ENCODE results near the gene TAF5L. TPM values are rescaled to one million over a fixed set of nuclear protein-coding genes. Genes with fewer than 3 reads are reported as not detected.

The TAF5L gene
- total and polyA plus RNA-seq, 2 of the 4 experiments (the other 2 are of a cell fraction) = 17.9 to 18.6 TPM

GRCh38 chr1:229623838-229624237 is 2.1 kb downstream of the TAF5L start:
- no peak overlapping the region for H3K4me2 ChIP-seq (ENCODE audit: low read depth, low read length)
- H3K4ac ChIP-seq (ENCODE audit: low read depth, low read length) = no peak overlapping the region
- peaks cover 58% of the 10 kb centered on the region for H4K20me1 ChIP-seq (ENCODE audit: insufficient read depth, low read length)
- no peak overlapping the region for H2AK9ac ChIP-seq (replicated peaks; ENCODE audit: low read depth, low read length, poor library complexity)
- H3K4me1 ChIP-seq (ENCODE audit: control insufficient read depth, insufficient read depth, low read length) = peaks cover 4% of the 10 kb centered on the region
- H2BK20ac ChIP-seq (ENCODE audit: low read depth, low read length) = no peak overlapping the region
- no peak overlapping the region for H4K5ac ChIP-seq (ENCODE audit: low read depth, low read length)
- peaks cover 24 to 58% of the 10 kb centered on the region in 2 experiments for H3K79me1 ChIP-seq (ENCODE audit: low read depth in 1 of 2, low read length in 2 of 2)
- H4K91ac ChIP-seq (ENCODE audit: insufficient read depth, low read depth, low read length) = no peak overlapping the region
- H2BK15ac ChIP-seq (ENCODE audit: low read depth, low read length) = no peak overlapping the region
- no CpG with 5 or more reads among the region's 1 CpG for WGBS, 2 experiments (ENCODE audit: extremely low coverage in 2 of 2, insufficient read length in 1 of 2)
- no peak overlapping the region for H2BK120ac ChIP-seq (ENCODE audit: low read depth, low read length)
- CTCF ChIA-PET = interaction anchor here (0.6 to 1.4 kb wide), 2 partner anchors 41 to 65 kb away, joined by 3 to 5 read pairs; partner anchors contain the start of gene ABCB10
- peaks cover 9% of the 10 kb centered on the region for H3K9me1 ChIP-seq (ENCODE audit: insufficient read depth, low read length)
- no peak overlapping the region for H3K56ac ChIP-seq (ENCODE audit: extremely low read depth, insufficient read depth, low read length)
- H3K23ac ChIP-seq (ENCODE audit: low read depth, low read length) = no peak overlapping the region
- BruUV-seq (replicated peaks) = no TSS peak
- no peak overlapping the region for H3K9ac ChIP-seq (ENCODE audit: low read depth, low read length)
- POLR2A ChIA-PET (ENCODE audit: unreplicated experiment) = interaction anchor here (0.5 kb wide), 1 partner anchor 103 kb away, joined by 8 read pairs; no protein-coding TSS in a partner anchor
- H3K36me3 ChIP-seq (ENCODE audit: control insufficient read depth, insufficient read depth, low read length) = 0 out of 2 replicates have a peak, but pooled peaks cover 2% of the 10 kb centered on the region
- DNase-seq (no peak), ATAC-seq (ENCODE audit: low read depth) (no peak)
- H2BK5ac ChIP-seq (ENCODE audit: low read depth, low read length, poor library complexity, severe bottlenecking) = no peak overlapping the region
- H3K9me3 ChIP-seq (ENCODE audit: control insufficient read depth, insufficient read depth, low read length) = no peaks in the 10 kb centered on the region
- no peak overlapping the region for H2AK5ac ChIP-seq (ENCODE audit: low read depth, low read length)
- H3K18ac ChIP-seq (ENCODE audit: low read depth, low read length) = no peak overlapping the region
- H3K27me3 ChIP-seq (ENCODE audit: control insufficient read depth, insufficient read depth, low read length) = no peaks in the 10 kb centered on the region
- in situ Hi-C loops (cut with MboI; ENCODE audit: low sequenced_read_pairs) (no loop called here), dilution Hi-C loops (cut with HindIII; ENCODE audit: low sequenced_read_pairs, unreplicated experiment) (no loop called here), intact Hi-C loops (cut with micrococcal nuclease) (no loop called here)
- H3K4me3 ChIP-seq (ENCODE audit: insufficient read depth, low read depth, low read length) = no peak overlapping the region
- no peak overlapping the region for H3K27ac ChIP-seq (ENCODE audit: insufficient read depth, low read length)
- H4K8ac ChIP-seq (ENCODE audit: low read depth in 2 of 2, low read length in 2 of 2) = no peak overlapping the region
- no peak overlapping the region for H3K14ac ChIP-seq (replicated peaks; ENCODE audit: low read depth, low read length)
- no peak overlapping the region for H2AFZ ChIP-seq (replicated peaks; ENCODE audit: low read length, poor library complexity)
- TF ChIP-seq MAFK (IDR thresholded peaks at IDR 0.05; ENCODE audit: low read depth, low read length) = no peak
- TF ChIP-seq MAZ (IDR thresholded peaks at IDR 0.05; ENCODE audit: borderline replicate concordance, low read depth, low read length) = no peak
- no peak for TF ChIP-seq RCOR1 (IDR thresholded peaks at IDR 0.05; ENCODE audit: insufficient replicate concordance, low read length)
- TF ChIP-seq USF2 (IDR thresholded peaks at IDR 0.05; ENCODE audit: low read depth, low read length) = no peak
- no peak for TF ChIP-seq ELK1 (IDR thresholded peaks at IDR 0.05; ENCODE audit: borderline replicate concordance, low read depth, low read length)
- no peak for TF ChIP-seq FOS (IDR thresholded peaks at IDR 0.05; ENCODE audit: low read depth, low read length)
- TF ChIP-seq SMC3 (IDR thresholded peaks at IDR 0.05; ENCODE audit: low read depth, low read length) = no peak
